WTC11 (cell line): ENCODE measurements around the gene ALG8.

Experiments
- NR3C1 ChIP-seq: sonication (generic); formaldehyde crosslinking; conservative IDR thresholded peaks from 2 replicates; pipeline ENCODE4 v1.8.1; 2023; ENCODE audit warnings: low read depth, mild to moderate bottlenecking, missing genetic modification reagents
- TF ChIP-seq, protein P1 (sequence below): sonication (generic); formaldehyde crosslinking; IDR thresholded peaks from 2 replicates; pipeline ENCODE4 v1.8.0; 2023; ENCODE audit warnings: missing genetic modification reagents

- TF ChIP-seq NR3C1: no peak
- TF ChIP-seq, protein P1, sequence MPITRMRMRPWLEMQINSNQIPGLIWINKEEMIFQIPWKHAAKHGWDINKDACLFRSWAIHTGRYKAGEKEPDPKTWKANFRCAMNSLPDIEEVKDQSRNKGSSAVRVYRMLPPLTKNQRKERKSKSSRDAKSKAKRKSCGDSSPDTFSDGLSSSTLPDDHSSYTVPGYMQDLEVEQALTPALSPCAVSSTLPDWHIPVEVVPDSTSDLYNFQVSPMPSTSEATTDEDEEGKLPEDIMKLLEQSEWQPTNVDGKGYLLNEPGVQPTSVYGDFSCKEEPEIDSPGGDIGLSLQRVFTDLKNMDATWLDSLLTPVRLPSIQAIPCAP (CRISPR knock-in tag): no peak
These were observed 31.6 kb upstream of the ALG8 start for GRCh38 chr11:78170874-78171549.
